Activated CD8-positive, alpha-beta memory T cell treated with anti-CD3 and anti-CD28 coated beads, Interleukin-2, amount 50 U/mL, for 1 hour (primary cell): ENCODE results near the gene NAB2.
A peak's percentile ranks its signal among the peaks of the same experiment; 100 is the strongest.
"Not testable (repeated sequence)": the region's sequence is repeated elsewhere in the genome, so short reads cannot be mapped to it uniquely, and the experiment has no call there.

Experiments used
- DNase-seq: peaks from one replicate; pipeline ENCODE4 v3.0.0-alpha.2; 2020; ENCODE audit errors: extremely low read depth

NAB2 gene

DNA sequence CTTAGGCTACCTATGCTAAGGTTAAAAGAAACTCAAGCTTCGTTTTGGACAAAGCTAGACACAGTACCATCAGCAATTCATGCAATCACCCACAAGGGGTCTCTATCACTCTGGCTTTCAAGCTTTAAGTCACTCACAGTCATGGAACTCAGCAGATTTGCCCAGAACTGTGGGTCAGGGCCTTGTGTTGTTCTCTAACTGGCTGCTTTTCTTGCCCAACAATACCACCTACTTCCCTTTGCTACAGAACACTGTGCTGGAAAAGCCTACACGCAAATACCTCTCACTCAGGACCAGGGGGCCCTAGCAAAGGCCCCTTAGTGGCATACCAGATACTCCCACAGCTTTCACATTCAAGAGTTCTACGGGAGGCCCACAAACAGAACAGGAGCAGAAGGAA is 19.4 kb upstream of the NAB2 start:
- no peak for DNase-seq

- no peak for DNase-seq
Measured at GRCh38 chr12:57072661-57073060, 16.3 kb upstream of the NAB2 start.

GRCh38 chr12:57073566-57074450 is 15.1 kb upstream of the NAB2 start:
- DNase-seq, result not testable (repeated sequence)

GRCh38 chr12:57078519-57079404 is 10.2 kb upstream of the NAB2 start, which contains the start of gene NEMP1:
Gene NEMP1, minus strand, starts transcription at chr12:57078791. Its CDS starts 46 bp downstream, at chr12:57078745.
- DNase-seq, result peak; percentile 96

- no peak for DNase-seq
Measured at GRCh38 chr12:57079821-57080220, 9.1 kb upstream of the NAB2 start.

- no peak for DNase-seq
Measured at GRCh38 chr12:57080855-57081254, 8.1 kb upstream of the NAB2 start.

DNA sequence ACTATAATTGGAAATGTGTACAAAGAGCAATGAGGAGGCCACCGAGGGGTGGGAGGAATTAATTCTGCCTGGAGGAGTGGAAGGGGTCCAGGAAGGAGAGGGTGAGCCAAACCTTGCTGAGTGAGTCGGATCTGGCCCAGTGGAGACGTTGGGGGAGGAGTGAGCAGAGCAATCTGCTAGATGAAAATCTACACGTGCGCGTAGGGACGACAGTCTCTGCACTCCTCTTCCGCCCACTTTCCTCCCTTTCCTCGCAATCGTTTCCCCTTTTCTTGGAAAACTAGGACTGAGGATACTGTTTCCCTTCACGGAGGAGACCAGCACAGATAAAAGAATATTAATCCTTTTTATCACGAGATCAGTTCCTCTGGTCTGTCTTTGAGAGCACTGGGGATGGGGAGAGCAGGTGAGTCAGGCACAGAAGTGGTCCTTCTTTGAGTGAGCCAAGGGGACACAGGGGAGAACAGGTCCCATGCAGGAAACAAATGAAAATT is 2.9 kb upstream of the NAB2 start:
- no peak for DNase-seq

DNA sequence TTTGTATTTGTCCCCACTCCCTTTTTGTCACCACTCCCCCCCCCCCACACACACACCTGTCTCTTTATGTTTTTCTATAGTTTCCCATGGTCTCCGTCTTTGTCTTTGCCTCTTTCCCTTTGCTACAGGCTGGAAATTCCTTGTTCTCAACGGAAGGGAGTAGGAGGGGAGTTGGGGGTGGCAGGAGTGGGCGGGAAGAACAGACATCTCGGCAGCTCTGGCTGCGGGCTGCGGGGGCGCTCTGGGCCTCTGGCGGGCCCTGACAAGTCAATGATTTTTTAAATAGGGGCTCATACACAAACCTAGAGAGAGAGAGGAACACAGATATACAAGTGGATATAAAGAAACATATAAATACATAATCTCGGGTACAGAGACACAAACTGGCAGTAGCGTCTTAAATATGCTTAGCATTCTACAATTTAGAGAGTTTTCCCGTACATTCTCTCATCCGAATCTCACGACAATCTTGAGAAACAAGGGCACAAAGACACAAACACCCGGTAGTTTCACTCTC is 2.4 kb upstream of the NAB2 start:
- DNase-seq, result no peak

DNA sequence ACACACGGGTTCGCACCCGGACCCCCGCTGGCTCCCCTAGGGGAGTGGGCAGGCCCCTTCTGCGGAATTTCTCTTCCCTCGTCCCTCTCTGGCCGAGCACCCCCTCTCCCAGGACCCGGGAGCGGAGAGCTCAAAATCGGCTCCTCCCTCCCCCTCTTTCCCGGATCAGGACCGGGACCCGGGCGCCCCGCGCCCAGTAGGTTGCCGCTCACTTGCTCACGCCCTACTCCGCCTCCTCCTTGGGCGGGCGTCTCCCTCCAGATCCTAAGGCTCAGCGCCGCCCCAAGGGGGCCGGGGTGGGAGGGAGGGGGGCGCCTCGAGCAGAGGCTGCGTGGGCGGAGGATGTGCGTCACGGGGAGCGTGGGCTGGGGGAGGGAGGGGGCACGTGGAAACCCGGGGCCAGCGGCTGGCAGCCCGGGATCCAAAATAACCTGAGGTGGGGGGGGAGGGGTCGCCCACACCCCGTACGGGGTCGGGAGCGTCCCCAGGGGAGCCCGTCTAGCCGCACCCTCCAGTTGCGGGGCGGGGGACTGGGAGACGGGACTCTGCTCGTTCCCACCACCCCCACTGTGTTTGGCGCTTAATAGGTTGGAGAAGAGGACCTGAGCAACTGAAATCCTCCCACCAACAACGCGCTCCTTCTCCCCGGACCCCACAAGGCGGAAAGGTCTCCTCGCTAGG is 1.8 kb upstream of the NAB2 start:
- peak; percentile 90 for DNase-seq

GRCh38 chr12:57087691-57088353 is 1.1 kb upstream of the NAB2 start:
- peak; percentile 73 for DNase-seq

- no peak for DNase-seq
Measured at GRCh38 chr12:57089271-57090245, 644 bp downstream of the NAB2 start.

DNA sequence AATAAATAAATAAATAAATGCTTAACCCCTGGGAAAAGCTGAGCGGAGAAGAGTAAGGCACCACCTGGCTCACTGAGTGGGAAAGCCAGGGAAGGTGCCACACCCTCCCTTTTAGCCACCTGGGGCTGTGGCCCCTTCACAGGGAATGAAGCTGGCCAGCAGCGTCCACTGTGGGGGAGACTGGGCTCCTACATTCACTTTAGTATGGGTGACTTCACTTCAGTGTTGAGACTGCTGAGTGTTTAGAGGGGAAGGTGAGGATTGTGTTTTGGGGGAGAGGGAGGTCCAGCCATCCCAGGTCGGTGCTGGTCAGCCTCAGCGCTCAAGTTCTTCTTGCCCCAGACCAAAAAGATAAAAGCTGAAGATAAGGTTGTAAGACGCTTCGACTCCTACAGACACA is 1.6 kb downstream of the NAB2 start:
- DNase-seq, result no peak

DNA sequence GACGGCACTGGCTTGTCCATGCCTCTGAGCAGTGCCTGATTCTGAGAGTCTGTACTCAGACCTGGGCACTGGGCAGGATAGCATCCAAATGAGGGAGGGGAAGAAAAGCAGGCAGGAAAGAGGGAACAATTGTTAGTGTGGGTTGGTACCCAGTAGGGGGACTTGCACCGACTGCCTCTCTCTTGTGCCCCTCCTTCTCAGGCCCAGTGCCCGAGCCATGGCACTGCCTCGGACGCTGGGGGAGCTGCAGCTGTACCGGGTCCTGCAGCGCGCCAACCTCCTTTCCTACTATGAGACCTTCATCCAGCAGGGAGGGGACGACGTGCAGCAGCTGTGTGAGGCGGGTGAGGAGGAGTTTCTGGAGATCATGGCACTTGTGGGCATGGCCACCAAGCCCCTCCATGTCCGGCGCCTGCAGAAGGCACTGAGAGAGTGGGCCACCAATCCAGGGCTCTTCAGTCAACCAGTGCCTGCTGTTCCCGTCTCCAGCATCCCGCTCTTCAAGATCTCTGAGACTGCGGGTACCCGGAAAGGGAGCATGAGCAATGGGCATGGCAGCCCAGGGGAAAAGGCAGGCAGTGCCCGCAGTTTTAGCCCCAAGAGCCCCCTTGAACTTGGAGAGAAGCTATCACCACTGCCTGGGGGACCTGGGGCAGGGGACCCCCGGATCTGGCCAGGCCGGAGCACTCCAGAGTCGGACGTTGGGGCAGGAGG is 2.2 kb downstream of the NAB2 start:
- DNase-seq, result no peak

- no peak for DNase-seq
Measured at GRCh38 chr12:57091638-57092528, 3.0 kb downstream of the NAB2 start.

DNA sequence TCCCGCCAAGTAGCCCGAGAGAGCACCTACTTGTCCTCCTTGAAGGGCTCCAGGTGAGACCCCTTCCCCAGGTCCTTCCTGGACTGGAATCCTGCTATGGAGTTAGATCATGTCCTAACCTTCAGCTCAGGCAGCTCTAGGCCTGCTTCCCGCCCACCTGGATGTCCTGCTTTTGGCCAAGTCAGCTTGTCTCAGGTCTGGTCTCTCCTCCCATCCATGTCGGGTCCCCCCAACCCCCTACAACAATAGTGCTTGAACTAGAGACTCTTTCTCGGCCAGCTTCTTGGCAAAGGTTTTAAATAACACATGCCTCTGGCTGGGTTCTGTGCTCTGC is 3.6 kb downstream of the NAB2 start:
- DNase-seq, result no peak

GRCh38 chr12:57092876-57093414 is 4.0 kb downstream of the NAB2 start:
- DNase-seq, result no peak

DNA sequence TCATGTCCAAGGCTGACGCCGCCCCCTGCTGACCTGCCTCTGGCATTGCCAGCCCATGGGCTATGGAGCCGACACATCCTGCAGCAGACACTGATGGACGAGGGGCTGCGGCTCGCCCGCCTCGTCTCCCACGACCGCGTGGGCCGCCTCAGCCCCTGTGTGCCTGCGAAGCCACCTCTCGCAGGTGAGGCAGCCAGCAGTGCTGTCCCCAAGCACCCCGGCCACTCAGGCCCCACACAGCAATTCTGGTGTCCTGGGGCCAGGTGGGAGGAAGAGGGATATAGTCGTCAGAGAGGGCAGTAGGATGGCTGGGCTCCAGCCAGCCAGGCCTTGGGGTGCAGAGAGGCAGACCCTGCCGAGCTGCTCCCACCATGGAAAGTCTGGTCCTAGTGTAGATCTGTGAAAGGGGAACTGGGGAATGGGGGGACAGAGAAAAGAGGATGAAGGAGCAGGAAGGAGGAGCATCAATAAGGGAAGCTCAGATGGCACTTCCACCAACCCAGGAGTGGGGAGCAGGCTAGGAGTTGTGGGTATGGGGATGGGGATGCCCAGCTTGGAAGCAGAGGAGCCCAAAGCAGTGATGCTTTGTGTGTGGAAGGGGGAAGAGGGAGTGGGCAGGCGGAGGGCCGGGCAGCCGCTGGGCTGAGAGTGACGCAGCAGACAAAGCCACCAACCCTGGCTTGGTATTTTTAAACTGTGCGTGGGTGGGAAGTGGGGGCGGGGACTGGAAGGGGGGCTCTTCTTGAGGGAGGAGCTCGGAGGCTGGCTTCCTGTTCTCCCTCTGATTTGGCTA is 4.7 kb downstream of the NAB2 start:
- peak; percentile 64 for DNase-seq
